HepG2 (cell line): ENCODE data around the gene LUZP1. TPM values are rescaled to one million over a fixed set of nuclear protein-coding genes. Genes with fewer than 3 reads are reported as not detected.

ENCODE experiments used
- ATAC-seq: fragments of 200-7000 bp; cut with Tn5 transposase; 3 replicates; pipeline ENCODE4 v1.9.1; 2020; ENCODE audit warnings: mild to moderate bottlenecking, moderate library complexity
- BruUV-seq: library from RNA; stranded (reverse); fragments of 400-500 nt; replicated peaks from 2 replicates; lab custom pipeline; 2021; lab: Mats Ljungman, UMichigan
- CTCF ChIA-PET: fragments of 300-600 bp; formaldehyde crosslinking; extraction: SDS; loops from one replicate; lab custom pipeline; 2021; ENCODE audit warnings: low total read pairs, inconsistent platforms, low intra/inter-chr PET ratio; lab: Yijun Ruan, JAX
- POLR2A ChIA-PET: fragments of 350-600 bp; sonication (Branson Sonifier 250); formaldehyde crosslinking; loops from one replicate; lab custom pipeline; 2020; ENCODE audit warnings: antibody characterized with exemption, inconsistent platforms; lab: Yijun Ruan, JAX
- DNase-seq: peaks from one replicate; pipeline ENCODE4 v3.0.0-alpha.2; 2015; ENCODE audit warnings: low spot score
- FAIRE-seq: peaks from 3 replicates; lab custom pipeline; 2011; peaks lifted over from hg19 to GRCh38; lab: Jason Lieb, UNC
- H2AFZ ChIP-seq: one replicate; pipeline ENCODE4 v1.6.1; 2011; ENCODE audit warnings: low read length, inconsistent platforms
- H3K27ac ChIP-seq: fragments of 300-600 bp; 3 replicates; pipeline ENCODE4 v1.8.0; 2011; ENCODE audit warnings: mixed run types, mild to moderate bottlenecking, mixed read lengths, low read length, inconsistent platforms; ENCODE audit not compliant: insufficient read depth; ENCODE audit errors: extremely low read length
- H3K27me3 ChIP-seq, 2 experiments: fragments of 200-600 bp in 1 of 2; 2 replicates in 1 of 2; 3 replicates in 1 of 2; pipeline versions ENCODE4 v1.6.0 to v1.8.0; 2011; ENCODE audit warnings: low read length in 2 of 2, mild to moderate bottlenecking in 2 of 2, moderate library complexity in 2 of 2, inconsistent platforms in 1 of 2; ENCODE audit not compliant: insufficient read depth in 2 of 2, control insufficient read depth in 1 of 2
- H3K36me3 ChIP-seq, 2 experiments: fragments of 200-600 bp in 1 of 2; replicated peaks in 1 of 2; 2 replicates in 1 of 2; 3 replicates in 1 of 2; pipeline versions ENCODE4 v1.5.1 to v1.8.0; 2011; ENCODE audit warnings: low read length in 2 of 2, inconsistent platforms in 1 of 2; ENCODE audit not compliant: insufficient read depth in 2 of 2, control insufficient read depth in 1 of 2
- H3K4me1 ChIP-seq: 2 replicates; pipeline ENCODE4 v1.5.1; 2012; ENCODE audit warnings: low read length, inconsistent platforms; ENCODE audit not compliant: insufficient read depth
- H3K4me2 ChIP-seq: 2 replicates; pipeline ENCODE4 v1.6.0; 2011; ENCODE audit warnings: low read depth, low read length, inconsistent platforms
- H3K4me3 ChIP-seq, 3 experiments: fragments of 200-600 bp in 1 of 3; sonication (generic), shearing (Covaris generic) in 1 of 3; replicated peaks in 1 of 3; 2 replicates each; pipeline ENCODE4 v1.5.1; 2011 to 2016; ENCODE audit warnings: low read length in 3 of 3, inconsistent platforms in 2 of 3, low read depth in 2 of 3, mild to moderate bottlenecking in 2 of 3, control low read depth in 1 of 3, mixed read lengths in 1 of 3; ENCODE audit not compliant: insufficient read depth in 1 of 3
- H3K79me2 ChIP-seq: one replicate; pipeline ENCODE4 v1.6.1; 2011; ENCODE audit warnings: low read length, inconsistent platforms; ENCODE audit not compliant: insufficient read depth
- H3K9ac ChIP-seq: 2 replicates; pipeline ENCODE4 v1.6.0; 2011; ENCODE audit warnings: mild to moderate bottlenecking, low read depth, low read length, inconsistent platforms; ENCODE audit not compliant: insufficient read depth
- H3K9me3 ChIP-seq: 2 replicates; pipeline ENCODE4 v1.5.1; 2012; ENCODE audit warnings: mild to moderate bottlenecking, low read length
- H4K20me1 ChIP-seq: 2 replicates; pipeline ENCODE4 v1.6.0; 2011; ENCODE audit warnings: inconsistent platforms, mild to moderate bottlenecking, low read length, moderate library complexity; ENCODE audit not compliant: insufficient read depth
- FIP1L1 ChIP-seq: fragments of 200-400 bp; formaldehyde crosslinking; IDR thresholded peaks from 2 replicates; pipeline ENCODE4 v1.6.1; 2018; ENCODE audit warnings: low read depth, mild to moderate bottlenecking, low read length, moderate library complexity, borderline replicate concordance; ENCODE audit not compliant: insufficient read depth
- MAFF ChIP-seq: IDR thresholded peaks from 2 replicates; pipeline ENCODE4 v1.6.1; 2011; ENCODE audit warnings: low read depth, low read length, improper control_type of control experiment
- MEIS1 ChIP-seq: sonication (generic); formaldehyde crosslinking; IDR thresholded peaks from 2 replicates; pipeline ENCODE4 v1.9.0; 2021; ENCODE audit warnings: mild to moderate bottlenecking, missing genetic modification reagents, moderate library complexity, borderline replicate concordance
- TP53 ChIP-seq: sonication (generic); formaldehyde crosslinking; conservative IDR thresholded peaks from 2 replicates; pipeline ENCODE4 v1.4.0; 2020; ENCODE audit warnings: missing genetic modification reagents
- ZFP37 ChIP-seq: sonication (generic); formaldehyde crosslinking; IDR thresholded peaks from 2 replicates; pipeline ENCODE4 v1.4.0; 2020; ENCODE audit warnings: missing genetic modification reagents, borderline replicate concordance
- WGBS: methylation state at CpG from one replicate; pipeline ENCODE4 v1.1.6; 2017; ENCODE audit warnings: low lambda C conversion rate; 5-methylcytosine and 5-hydroxymethylcytosine counted together
- in situ Hi-C: cut with HindIII; loops from 2 replicates; pipeline ENCODE4 v1.10.0; 2017; ENCODE audit warnings: low pct_unique_long_range_greater_than_20kb; ENCODE audit not compliant: extremely low pct_ligation_motif_present
- intact Hi-C: fragments of 100-400 bp; cut with micrococcal nuclease; formaldehyde crosslinking; loops from one replicate; pipeline ENCODE4 v1.10.0; 2022; ENCODE audit not compliant: unreplicated experiment
- polyA plus RNA-seq, 8 experiments: library from polyadenylated mRNA; depleted of rRNA in 3 of 8; stranded (reverse) in 7 of 8; unstranded in 1 of 8; fragments of >200 nt; fragmentation: Illumina TruSeq in 4 of 8; extraction: Trizol in 4 of 8; gene quantifications; 2 replicates each; pipeline versions ENCODE4 v1.2.1 to v1.2.3, GENCODE V29; 2011 to 2016; ENCODE audit warnings: low read depth in 4 of 8, missing spikeins in 1 of 8, mixed read lengths in 1 of 8; ENCODE audit not compliant: insufficient read depth in 1 of 8
- total RNA-seq, 5 experiments: library from RNA; depleted of rRNA; stranded (reverse); fragments of >200 nt; fragmentation: Illumina TruSeq; extraction: Trizol; gene quantifications; 2 replicates each; pipeline ENCODE4 v1.2.3, GENCODE V29; 2016; ENCODE audit warnings: low read depth in 1 of 5
- TF ChIP-seq, protein P1 (sequence below): sonication (generic); formaldehyde crosslinking; IDR thresholded peaks from 2 replicates; pipeline ENCODE4 v1.5.0; 2020; ENCODE audit warnings: mild to moderate bottlenecking, missing genetic modification reagents
- TF ChIP-seq, protein P2 (sequence below): sonication (generic); formaldehyde crosslinking; IDR thresholded peaks from 2 replicates; pipeline ENCODE4 v1.4.0; 2020; ENCODE audit warnings: low read depth, mild to moderate bottlenecking, missing genetic modification reagents

The LUZP1 gene
- total and polyA plus RNA-seq, 2 of the 13 experiments (the other 11 are each of a cell fraction or from before 2014, with no cell fraction given), result 6.9 to 12.7 TPM

DNA sequence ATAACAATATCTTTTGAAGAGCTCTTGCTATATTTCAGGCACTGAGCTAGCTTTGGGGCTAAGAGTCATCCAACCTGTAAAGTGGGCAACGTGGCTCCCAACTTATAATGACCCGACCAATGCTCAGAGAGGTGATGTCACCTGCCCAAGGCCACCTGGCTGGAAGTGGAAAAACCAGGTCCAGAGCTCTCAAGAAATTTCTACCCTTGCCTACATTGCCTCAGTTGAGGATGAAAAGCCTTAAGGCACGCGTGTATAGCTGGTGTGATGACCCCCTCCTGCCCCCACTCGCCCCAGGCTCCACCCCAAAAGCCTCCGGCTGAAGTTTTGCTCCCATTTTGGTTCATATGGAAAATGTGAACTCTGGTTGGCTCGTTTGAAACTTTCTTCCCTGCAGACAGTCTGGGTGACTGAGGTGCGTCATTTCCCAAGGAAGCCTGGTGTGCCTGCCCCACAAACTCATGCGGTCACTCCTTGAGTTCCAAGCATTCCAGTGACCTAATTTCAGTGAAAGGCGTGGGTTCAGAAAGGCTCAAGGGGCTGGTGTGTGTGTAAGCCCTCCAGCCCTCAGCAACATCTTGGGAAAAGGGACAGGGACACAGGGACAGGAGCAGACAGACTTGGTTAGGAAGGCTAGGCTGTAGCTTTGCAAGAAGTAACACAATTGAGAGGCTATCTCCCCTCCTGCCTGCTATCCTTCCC, 28.1 kb upstream of the LUZP1 start:
- Histone ChIP-seq H3K4me1 (peaks cover 9% of the 10 kb centered on the region; the same call in 1 of the 2 replicates), H3K4me2 (no peak overlapping the region), H3K4me3 (no peak overlapping the region), H3K9me3 (no peaks in the 10 kb centered on the region), H3K36me3 (no peaks in the 10 kb centered on the region), H2AFZ (no peak overlapping the region), H3K27me3 (no peaks in the 10 kb centered on the region), H3K9ac (no peak overlapping the region), H3K27ac (no peak overlapping the region), H3K79me2 (no peaks in the 10 kb centered on the region), H4K20me1 (no peaks in the 10 kb centered on the region)
- POLR2A ChIA-PET, result no interaction called here
- TF ChIP-seq TP53 (CRISPR knock-in tag) (no peak), MAFF (no peak)
- in situ Hi-C loops, result no loop called here
- WGBS, result 66% methylated on average over 10 of the region's 10 CpGs
- ATAC-seq (no peak), DNase-seq (no peak), FAIRE-seq (no peak)
- no TSS peak for BruUV-seq
- CTCF ChIA-PET, result no interaction called here
- intact Hi-C loops, result no loop called here

DNA sequence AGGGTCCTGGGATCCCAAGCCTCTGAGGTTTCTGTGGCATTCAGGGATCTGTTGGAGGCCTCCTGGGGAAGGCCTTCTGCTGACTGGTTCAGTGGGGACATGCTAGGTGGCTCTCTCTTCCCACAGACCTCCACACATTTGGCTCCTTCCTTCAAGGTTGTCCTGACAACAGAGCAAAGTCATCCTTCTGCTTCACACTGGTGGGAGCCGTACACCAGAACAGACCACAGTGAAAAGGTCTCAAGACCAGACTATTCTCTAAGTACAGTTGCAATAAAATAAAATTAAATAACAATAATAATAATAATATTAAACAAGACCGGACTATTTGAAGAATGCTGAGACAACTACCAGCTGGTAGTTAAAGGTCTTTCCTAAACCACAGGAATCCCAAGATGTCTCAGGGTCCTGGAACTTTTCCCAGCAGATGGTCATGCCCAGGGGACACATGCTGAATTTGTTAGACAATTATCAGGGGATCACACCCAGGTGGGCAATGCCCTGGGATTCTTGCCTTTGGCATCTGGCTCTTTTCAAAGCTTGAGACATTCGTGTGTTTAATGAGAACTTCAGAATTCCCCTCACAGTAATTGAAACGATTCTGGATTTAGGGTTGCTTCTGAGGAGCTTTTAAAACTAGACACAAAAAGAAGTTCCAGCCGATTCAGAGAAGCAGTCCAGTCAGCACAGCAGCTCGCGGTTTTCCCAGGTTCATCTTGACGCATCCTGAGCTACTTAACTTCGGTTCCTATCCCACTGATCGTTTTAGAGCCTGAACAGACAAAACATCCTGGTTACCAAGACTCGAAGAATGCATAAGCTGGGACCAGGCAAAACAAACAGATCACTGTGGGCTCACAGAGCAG, 25.7 kb upstream of the LUZP1 start:
- ChIA-PET POLR2A (no interaction called here), CTCF (no interaction called here)
- no peak overlapping the region for H3K9ac ChIP-seq
- no peaks in the 10 kb centered on the region for H3K36me3 ChIP-seq
- FAIRE-seq (no peak), ATAC-seq (no peak), DNase-seq (no peak)
- H3K79me2 ChIP-seq, result no peaks in the 10 kb centered on the region
- no peaks in the 10 kb centered on the region for H3K9me3 ChIP-seq
- no peak overlapping the region for H3K4me2 ChIP-seq
- TF ChIP-seq FIP1L1 (no peak), MEIS1 (CRISPR knock-in tag) (no peak), ZFP37 (no peak)
- TF ChIP-seq, protein P1, sequence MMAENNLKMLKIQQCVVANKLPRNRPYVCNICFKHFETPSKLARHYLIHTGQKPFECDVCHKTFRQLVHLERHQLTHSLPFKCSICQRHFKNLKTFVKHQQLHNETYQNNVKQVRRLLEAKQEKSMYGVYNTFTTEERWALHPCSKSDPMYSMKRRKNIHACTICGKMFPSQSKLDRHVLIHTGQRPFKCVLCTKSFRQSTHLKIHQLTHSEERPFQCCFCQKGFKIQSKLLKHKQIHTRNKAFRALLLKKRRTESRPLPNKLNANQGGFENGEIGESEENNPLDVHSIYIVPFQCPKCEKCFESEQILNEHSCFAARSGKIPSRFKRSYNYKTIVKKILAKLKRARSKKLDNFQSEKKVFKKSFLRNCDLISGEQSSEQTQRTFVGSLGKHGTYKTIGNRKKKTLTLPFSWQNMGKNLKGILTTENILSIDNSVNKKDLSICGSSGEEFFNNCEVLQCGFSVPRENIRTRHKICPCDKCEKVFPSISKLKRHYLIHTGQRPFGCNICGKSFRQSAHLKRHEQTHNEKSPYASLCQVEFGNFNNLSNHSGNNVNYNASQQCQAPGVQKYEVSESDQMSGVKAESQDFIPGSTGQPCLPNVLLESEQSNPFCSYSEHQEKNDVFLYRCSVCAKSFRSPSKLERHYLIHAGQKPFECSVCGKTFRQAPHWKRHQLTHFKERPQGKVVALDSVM (CRISPR knock-in tag), result no peak
- TF ChIP-seq, protein P2, sequence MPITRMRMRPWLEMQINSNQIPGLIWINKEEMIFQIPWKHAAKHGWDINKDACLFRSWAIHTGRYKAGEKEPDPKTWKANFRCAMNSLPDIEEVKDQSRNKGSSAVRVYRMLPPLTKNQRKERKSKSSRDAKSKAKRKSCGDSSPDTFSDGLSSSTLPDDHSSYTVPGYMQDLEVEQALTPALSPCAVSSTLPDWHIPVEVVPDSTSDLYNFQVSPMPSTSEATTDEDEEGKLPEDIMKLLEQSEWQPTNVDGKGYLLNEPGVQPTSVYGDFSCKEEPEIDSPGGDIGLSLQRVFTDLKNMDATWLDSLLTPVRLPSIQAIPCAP, result no peak
- H2AFZ ChIP-seq, result peak overlapping the region; percentile 5
- no peak overlapping the region for H3K4me3 ChIP-seq
- in situ Hi-C loops, result loop anchor here (5.0 kb wide), 1 partner anchor 217 kb away; no protein-coding TSS in a partner anchor
- H3K27ac ChIP-seq, result no peak overlapping the region
- no TSS peak for BruUV-seq
- H4K20me1 ChIP-seq, result no peaks in the 10 kb centered on the region
- no peaks in the 10 kb centered on the region for H3K27me3 ChIP-seq
- WGBS, result 55% methylated on average over 11 of the region's 11 CpGs
- intact Hi-C loops, result no loop called here
- peaks cover 13% of the 10 kb centered on the region for H3K4me1 ChIP-seq
